ENCODE measurements around the gene KCTD19.
"Not testable (repeated sequence)": the region's sequence is repeated elsewhere in the genome, so short reads cannot be mapped to it uniquely, and the experiment has no call there.

Gene KCTD19

GRCh38 chr16:67326472-67327309, at the start of gene KCTD19, which contains the start of gene LRRC36:
Gene KCTD19 (minus strand): TSS chr16:67326741. CDS start chr16:67326707, 34 bp downstream.
Gene LRRC36 (plus strand): TSS chr16:67326815. CDS start chr16:67326863, 48 bp downstream.
- peak; percentile 78 for DNase-seq

DNA sequence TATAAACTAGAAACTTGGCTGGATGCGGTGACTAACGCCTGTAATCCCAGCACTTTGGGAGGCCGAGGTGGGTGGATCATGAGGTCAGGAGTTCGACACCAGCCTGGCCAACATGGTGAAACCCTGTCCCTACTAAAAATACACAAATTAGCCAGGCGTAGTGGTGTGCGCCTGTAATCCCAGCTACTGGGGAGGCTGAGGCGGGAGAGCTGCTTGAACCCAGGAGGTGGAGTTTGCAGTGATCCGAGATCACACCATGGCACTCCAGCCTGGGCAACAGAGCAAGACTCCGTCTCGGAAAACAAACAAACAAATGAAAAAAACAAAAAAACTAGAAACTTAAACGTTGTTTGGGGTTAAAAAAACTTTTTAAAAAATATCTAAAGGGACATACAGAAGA, 49.5 kb upstream of the KCTD19 start:
- not testable (repeated sequence) for DNase-seq

GRCh38 chr16:67372664-67373063, 46.1 kb upstream of the KCTD19 start:
- no peak for DNase-seq

- no peak for DNase-seq
Measured at GRCh38 chr16:67370661-67371060, 44.1 kb upstream of the KCTD19 start.

DNA sequence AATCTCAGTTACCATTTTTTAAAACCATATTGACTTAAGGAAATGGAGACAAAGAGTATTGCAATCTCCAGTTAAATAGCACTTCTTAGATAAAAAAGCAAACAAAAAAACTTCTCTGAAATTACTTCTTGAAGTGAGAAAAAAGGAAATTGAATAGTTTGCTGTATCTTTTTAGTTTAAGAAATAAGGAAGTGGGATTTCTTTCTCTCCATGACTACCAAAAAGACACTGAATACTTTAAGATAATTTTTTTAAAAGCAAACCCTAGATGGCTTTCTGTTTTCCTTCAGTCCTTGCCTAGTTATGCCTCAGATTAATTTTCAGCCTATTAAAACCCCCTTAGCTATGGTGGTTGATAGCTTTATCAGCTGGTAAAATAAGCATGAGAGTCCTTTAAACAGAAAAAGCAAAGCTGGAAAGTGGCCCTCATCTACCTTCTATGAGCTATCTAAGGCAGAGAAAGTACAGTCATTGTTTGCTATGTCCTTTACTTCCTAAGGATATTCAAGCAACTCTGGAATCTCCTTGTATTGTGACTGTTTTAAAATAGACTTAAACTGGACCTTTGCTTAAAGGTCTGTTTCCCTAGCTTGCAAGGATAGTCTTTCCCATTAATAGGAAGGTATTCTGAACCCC, 38.2 kb upstream of the KCTD19 start:
- DNase-seq: no peak

DNA sequence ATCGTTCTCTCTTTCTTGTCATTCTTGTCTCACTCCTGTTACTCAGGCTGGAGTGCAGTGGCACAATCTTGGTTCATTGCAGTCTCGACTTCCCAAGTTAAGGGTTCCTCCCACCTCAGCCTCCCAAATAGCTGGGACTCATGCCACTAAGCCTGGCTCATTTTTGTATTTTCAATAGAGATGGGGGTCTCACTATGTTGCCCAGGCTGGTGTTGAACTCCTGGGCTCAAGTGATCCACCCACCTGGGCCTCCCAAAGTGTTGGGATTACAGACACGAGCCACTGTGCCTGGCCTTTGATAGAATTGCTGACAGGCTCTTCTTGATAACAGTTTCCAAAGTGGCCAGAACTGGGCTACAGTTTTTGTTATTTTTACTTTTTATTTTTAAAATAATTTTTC, 34.5 kb upstream of the KCTD19 start:
- no peak for DNase-seq

DNA sequence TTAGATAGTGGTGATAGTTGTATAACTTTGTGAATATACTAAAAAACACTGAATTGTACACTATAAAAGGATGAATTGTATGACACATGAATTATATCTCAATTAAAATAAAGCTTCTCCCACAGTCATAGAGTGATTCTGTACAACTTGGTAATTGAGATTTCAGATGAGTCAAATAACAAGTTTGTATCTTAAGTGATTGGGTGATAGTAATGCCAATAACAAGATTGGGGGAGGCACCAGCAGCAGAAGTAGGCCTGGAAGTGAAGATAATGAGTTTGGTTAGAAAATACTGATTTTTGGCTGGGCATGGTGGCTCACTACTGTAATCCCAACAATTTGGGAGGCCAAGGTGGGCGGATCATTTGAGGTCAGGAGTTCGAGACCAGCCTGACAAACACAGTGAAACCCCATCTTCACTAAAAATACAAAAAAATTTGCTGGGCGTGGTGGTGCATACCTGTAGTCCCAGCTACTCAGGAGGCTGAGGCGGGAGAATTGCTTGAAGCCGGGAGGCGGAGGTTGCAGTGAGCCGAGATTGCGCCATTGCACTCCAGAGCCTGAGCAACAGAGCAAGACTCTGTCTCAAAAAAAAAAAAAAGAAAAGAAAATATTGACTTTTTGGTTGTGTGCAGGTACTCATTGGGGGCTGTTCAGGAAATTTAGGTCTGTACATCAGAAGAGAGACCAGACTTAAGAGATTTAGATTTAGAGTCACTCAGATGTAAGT, 33.2 kb upstream of the KCTD19 start:
- DNase-seq: not testable (repeated sequence)

- no peak for DNase-seq
Measured at GRCh38 chr16:67357561-67357960, 31.0 kb upstream of the KCTD19 start.

GRCh38 chr16:67356396-67356795, 29.9 kb upstream of the KCTD19 start:
- DNase-seq: no peak

DNA sequence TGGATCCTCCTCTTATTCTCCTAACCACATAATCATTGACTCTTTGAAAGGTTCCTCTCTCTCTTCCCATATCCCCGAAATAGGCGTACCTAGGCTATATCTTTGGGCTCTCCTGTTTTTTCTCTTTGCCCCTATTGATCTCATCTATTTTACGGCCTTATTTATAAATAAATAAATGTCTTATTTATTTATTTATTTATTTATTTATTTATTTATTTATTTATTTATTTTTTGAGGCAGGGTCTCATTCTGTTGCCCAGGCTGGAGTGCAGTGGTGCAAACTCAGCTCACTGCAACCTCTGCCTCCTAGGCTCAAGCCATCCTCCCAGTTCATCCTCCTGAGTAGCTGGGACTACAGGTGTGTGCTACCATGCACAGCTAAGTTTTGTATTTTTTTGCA, 25.9 kb upstream of the KCTD19 start:
- DNase-seq: not testable (repeated sequence)

DNA sequence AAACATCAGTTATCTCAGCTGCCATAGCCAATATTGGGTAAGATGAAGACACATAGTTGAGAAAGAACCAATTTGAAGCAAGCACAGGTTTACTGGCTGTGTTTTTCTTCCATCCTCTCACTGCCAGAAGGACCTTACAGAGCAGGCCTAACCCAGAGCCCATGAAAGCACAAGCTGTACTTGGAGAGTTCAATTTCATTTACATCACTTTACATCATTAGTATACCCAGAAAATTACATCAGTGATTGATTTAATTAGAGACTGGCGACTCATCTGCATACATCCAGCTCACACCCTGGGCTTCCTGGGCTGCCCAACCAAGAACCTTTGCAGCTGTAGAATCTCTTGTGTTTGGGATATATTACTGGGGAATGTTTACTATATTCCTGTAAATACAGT, 23.8 kb upstream of the KCTD19 start:
- DNase-seq: no peak

GRCh38 chr16:67349172-67349571, 22.6 kb upstream of the KCTD19 start:
- no peak for DNase-seq

GRCh38 chr16:67346341-67346740, 19.8 kb upstream of the KCTD19 start:
- DNase-seq: no peak

- DNase-seq: no peak
Measured at GRCh38 chr16:67345401-67345800, 18.9 kb upstream of the KCTD19 start.

- DNase-seq: no peak
Measured at GRCh38 chr16:67342616-67343015, 16.1 kb upstream of the KCTD19 start.

GRCh38 chr16:67341250-67341649, 14.7 kb upstream of the KCTD19 start:
- no peak for DNase-seq

DNA sequence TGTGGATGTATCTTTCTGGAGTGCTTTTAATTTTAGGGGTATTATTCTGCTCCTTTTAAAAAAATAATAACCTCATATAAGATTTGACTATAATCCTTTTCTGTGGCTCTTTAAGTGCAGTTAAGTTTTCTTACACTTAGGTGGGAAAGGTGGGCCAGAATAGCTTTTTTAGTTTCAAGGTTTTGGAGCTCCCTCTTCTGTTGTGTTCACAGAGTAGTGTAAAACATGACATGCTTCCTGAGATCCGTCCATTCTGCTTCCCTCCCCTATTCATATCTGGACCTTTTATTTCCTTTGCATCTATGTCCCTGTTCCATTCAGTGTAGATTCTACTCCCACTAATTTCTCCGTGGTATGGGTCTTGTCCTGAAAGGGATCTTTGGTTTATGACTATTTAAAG, 12.9 kb upstream of the KCTD19 start:
- no peak for DNase-seq

GRCh38 chr16:67336648-67337047, 10.1 kb upstream of the KCTD19 start:
- DNase-seq: no peak

- DNase-seq: no peak
Measured at GRCh38 chr16:67336116-67336515, 9.6 kb upstream of the KCTD19 start.

DNA sequence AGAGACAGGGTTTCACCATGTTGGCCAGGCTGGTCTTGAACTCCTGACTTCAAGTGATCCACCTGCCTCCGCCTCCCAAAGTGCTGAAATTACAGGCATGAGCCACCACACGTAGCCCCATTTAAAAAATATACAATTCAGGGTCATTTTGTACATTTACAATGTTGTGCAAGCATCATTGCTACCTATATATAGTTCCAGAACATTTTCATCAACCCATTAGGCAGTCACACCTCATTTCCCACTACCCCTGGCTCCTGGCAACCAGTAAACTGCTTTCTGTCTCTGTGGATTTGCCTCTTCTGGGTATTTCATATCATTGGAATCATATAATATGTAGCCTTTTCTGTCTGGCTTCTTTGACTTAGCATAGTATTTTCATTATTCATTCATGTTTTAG, 6.8 kb upstream of the KCTD19 start:
- DNase-seq: no peak

DNA sequence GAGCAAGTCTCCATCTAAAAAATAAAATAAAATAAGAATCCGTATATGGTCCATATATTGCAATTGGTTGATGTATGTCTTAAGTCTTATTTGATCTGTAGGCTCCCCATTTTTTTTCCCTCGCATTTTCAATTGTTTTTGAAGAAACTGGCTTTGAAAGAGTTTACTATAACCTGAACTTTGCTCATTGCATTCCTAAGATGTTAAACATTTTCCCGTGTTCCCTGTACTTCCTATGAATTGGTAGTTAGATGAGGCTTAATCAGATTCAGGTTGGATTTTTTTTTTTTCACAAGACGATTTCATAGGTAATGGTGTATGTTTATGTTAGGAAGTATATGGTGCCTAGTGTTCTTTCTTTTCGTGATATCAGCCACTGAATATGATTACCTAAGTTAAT, 3.4 kb upstream of the KCTD19 start:
- no peak for DNase-seq

DNA sequence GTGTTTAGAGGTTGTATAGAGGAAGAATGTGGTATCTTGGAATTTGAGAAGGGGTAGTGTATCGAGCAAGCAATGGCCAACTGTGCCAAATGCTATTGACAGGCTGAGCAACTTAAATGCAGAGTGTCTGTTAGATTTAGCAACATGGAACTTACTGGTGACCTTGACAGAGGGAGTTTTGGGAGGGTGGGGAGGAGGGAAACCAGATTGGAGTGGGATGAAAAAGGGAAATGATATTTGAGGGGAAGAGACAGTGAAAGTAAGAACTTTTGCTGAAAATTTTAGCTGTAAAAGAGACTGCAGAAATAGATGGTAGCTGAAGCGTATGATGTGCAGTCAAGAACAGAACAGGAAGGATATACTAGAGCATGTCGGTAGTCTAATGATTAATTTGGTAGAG, 1.2 kb upstream of the KCTD19 start:
- no peak for DNase-seq

GRCh38 chr16:67326115-67326471, 448 bp downstream of the KCTD19 start:
- no peak for DNase-seq

DNA sequence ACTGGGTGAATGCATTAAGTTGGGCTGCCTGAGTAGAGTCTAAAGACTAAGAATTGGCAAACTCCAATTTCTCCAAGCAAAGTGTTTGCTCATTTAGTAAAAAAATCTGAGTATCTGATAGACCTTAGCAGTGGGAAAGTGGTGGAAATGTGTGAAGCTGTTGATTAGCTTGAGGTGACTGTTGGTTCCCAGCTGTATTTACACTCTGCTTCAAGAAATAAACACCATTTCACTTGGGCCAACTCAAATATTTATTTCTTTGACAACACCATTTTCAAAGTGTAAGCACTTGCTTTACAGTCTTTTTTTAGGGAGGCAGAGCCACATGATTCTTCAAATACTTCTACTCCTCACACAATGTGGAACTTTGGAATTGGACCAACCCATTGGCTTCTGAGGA, 8.7 kb downstream of the KCTD19 start:
- no peak for DNase-seq
